Measurements from ENCODE around the gene WNT5A.
A peak's percentile ranks its signal among the peaks of the same experiment; 100 is the strongest.

WNT5A gene

DNA sequence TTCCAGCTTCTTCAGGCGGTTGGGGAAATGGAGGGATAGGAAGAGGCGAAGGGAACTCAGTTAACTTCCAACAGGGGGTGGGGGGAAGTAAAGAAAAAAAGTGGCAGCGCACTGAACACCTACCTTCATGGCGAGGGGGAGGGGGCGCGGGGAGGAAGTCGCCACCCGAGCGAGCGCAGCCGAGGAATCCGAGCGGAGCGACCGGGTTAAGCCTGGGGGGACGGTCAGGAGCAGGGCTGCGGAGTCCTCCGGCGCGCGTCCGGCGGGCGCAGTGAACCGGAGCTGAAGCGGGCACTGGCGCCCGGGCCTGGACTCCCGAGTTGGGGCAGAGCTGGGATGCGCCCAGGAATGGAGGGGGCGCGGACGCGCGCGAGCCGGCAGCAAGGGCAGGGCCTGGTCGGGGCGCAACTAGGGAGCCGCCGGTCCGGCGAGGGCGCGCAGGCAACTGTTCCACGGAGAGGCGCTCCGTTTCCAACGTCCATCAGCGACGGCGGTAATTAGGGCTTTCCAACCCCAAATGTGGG is at the start of gene WNT5A:
TSS of gene WNT5A (minus strand) at position 450 of the 524 bp plus-strand sequence. CDS start at position 129, 321 bp downstream.
- Histone ChIP-seq H3K9ac (ENCODE audit: low read length) (peak within 1 kb of the TSS; percentile 82), H3K4me3 (ENCODE audit: low read length) (peak within 1 kb of the TSS; percentile 93), H3K27me3 (replicated peaks; ENCODE audit: control insufficient read depth, insufficient read depth, low read length) (peaks cover 7% of the 10 kb centered on the region), H3K4me1 (ENCODE audit: control insufficient read depth, insufficient read depth, low read length) (peaks cover 20% of the 10 kb centered on the region), H3K9me3 (ENCODE audit: control insufficient read depth, low read length) (no peaks in the 10 kb centered on the region), H3K36me3 (ENCODE audit: control insufficient read depth, insufficient read depth, low read length, severe bottlenecking) (no peaks in the 10 kb centered on the region)
- peak; percentile 66 for DNase-seq (ENCODE audit: low read depth)

DNA sequence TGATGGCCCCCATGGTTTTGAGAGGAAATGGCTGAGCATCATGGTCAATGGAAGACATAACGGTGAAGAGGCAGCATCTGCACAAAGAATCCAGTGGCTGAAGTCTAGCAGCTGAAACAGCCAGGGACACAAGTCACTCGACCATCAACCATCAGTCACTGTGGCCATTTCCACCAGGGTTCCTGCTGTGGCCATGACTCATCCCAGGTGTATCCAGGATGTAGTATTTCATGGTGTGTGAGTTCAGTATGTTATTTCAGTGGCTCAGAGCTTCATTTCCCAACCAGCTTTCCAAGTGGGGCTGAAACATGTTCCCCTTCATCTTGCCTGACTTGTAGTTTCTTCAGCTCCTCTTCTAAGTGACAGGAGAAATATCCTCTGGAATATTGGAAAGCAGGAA is 47.8 kb upstream of the WNT5A start:
- DNase-seq (ENCODE audit: low read depth) = no peak
- peaks cover 19% of the 10 kb centered on the region for H3K4me1 ChIP-seq (ENCODE audit: control insufficient read depth, insufficient read depth, low read length)

DNA sequence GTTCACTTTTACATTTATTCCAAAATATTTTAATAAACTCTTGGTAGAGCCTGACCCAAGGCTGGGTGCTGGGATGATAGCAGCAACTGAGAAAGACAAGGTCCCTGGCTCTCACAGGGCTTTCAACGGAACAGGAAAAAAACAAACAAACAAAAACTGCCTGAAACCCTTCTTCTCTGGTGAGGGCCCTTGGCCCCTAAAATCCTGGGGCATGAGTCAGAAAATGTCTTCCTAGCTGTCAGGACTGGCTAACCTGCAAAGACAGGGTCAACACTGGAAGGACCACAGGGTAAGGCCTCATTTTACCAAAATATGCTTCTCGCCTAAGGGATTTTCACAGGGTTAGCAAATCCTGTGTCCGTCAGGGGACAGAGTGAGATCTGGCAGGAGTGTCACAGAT is 45.7 kb upstream of the WNT5A start:
- H3K36me3 ChIP-seq (ENCODE audit: control insufficient read depth, insufficient read depth, low read length, severe bottlenecking) = no peaks in the 10 kb centered on the region
- H3K4me1 ChIP-seq (ENCODE audit: control insufficient read depth, insufficient read depth, low read length) = peaks cover 14% of the 10 kb centered on the region
- DNase-seq (ENCODE audit: low read depth) = no peak
- no peak overlapping the region for H3K4me3 ChIP-seq (ENCODE audit: low read length)
- H3K9ac ChIP-seq (ENCODE audit: low read length) = no peak overlapping the region
- peaks cover 51% of the 10 kb centered on the region for H3K27me3 ChIP-seq (replicated peaks; ENCODE audit: control insufficient read depth, insufficient read depth, low read length)
- no peaks in the 10 kb centered on the region for H3K9me3 ChIP-seq (ENCODE audit: control insufficient read depth, low read length)

More for the DNA sequence above, 47.8 kb upstream of the WNT5A start:
- H3K9ac ChIP-seq (ENCODE audit: low read length) = no peak overlapping the region
- peaks cover 39% of the 10 kb centered on the region for H3K27me3 ChIP-seq (replicated peaks; ENCODE audit: control insufficient read depth, insufficient read depth, low read length)
- H3K4me3 ChIP-seq (ENCODE audit: low read length) = no peak overlapping the region
- H3K36me3 ChIP-seq (ENCODE audit: control insufficient read depth, insufficient read depth, low read length, severe bottlenecking) = no peaks in the 10 kb centered on the region
- H3K9me3 ChIP-seq (ENCODE audit: control insufficient read depth, low read length) = no peaks in the 10 kb centered on the region

DNA sequence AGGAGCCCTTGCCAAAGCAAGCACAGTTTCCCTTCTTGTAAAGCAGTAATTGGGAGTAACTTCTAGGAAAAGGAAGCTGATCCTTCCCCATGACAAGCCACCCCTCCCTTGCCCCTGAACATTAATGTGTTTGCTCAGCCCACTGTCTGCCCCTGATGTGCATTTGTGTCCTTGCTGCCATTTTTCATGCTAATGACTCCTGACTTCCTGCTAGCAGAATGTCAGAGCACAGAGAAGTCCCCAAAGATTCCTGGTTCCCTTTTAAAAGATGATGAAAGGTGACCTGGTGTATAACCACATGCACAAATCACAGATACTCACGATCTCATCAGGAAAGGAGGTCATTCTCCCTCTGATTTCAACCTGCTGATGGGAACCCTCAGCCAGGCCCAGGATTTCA is 44.2 kb upstream of the WNT5A start:
- H3K36me3 ChIP-seq (ENCODE audit: control insufficient read depth, insufficient read depth, low read length, severe bottlenecking) = no peaks in the 10 kb centered on the region
- no peak overlapping the region for H3K4me3 ChIP-seq (ENCODE audit: low read length)
- H3K9ac ChIP-seq (ENCODE audit: low read length) = no peak overlapping the region
- peaks cover 4% of the 10 kb centered on the region for H3K4me1 ChIP-seq (ENCODE audit: control insufficient read depth, insufficient read depth, low read length)
- peaks cover 66% of the 10 kb centered on the region for H3K27me3 ChIP-seq (replicated peaks; ENCODE audit: control insufficient read depth, insufficient read depth, low read length)
- no peaks in the 10 kb centered on the region for H3K9me3 ChIP-seq (ENCODE audit: control insufficient read depth, low read length)
- DNase-seq (ENCODE audit: low read depth) = no peak

DNA sequence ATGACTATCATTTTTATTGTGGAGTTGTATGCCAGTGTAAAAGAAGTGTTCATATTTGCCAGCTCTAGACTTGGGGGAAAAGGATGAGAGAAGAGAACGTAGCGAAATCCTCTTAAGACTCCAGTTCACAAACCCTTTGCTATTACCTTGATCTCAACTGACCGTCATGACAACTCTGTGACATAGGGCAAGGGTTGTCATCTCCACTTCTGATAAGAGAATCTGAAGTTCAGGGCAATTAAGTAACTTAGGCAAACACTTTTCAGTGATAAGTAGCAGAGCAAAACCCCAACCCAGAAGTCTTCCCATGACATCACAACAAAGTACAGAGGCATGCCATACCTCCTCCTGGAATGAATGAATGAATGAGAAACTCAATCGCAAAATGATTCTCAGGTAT is 40.3 kb upstream of the WNT5A start:
- peaks cover 70% of the 10 kb centered on the region for H3K27me3 ChIP-seq (replicated peaks; ENCODE audit: control insufficient read depth, insufficient read depth, low read length)
- H3K9ac ChIP-seq (ENCODE audit: low read length) = no peak overlapping the region
- DNase-seq (ENCODE audit: low read depth) = no peak

DNA sequence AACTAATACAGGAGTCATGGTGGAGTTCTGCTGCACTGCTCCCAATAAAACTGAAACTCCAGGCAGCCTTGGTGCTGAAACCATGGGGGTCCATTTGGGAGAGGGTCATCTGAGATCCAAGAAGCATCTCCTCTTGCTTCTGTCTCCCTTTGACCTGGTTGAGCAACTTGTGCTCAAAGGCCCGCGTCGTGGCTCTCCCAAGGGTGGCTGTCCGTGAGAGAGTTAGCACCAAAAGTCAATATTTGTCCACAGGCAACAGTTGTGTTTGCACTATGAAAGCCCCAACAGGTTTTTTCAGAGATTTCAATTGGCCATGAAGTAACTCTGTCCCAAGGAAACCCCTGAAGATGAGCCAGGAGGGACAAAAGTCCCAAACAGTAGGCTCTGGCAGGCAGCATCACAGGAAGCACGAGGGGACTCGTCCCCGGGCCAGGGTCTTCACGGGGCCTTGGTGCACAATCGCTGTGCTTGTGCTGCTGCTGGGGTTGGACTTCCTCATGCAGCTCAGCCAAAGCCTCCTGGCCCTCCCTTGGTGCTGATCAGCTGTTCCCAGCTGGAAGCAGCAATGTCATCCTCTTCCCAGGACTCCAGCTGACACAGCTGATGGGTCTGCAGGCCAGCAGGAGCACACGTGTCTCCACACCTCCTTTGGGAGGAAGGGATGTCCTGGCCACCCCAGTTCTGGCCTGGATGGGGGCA is 39.4 kb upstream of the WNT5A start:
- peaks cover 28% of the 10 kb centered on the region for H3K4me1 ChIP-seq (ENCODE audit: control insufficient read depth, insufficient read depth, low read length)
- no peak overlapping the region for H3K9ac ChIP-seq (ENCODE audit: low read length)
- H3K27me3 ChIP-seq (replicated peaks; ENCODE audit: control insufficient read depth, insufficient read depth, low read length) = peaks cover 65% of the 10 kb centered on the region
- no peaks in the 10 kb centered on the region for H3K9me3 ChIP-seq (ENCODE audit: control insufficient read depth, low read length)
- no peak for DNase-seq (ENCODE audit: low read depth)
- H3K4me3 ChIP-seq (ENCODE audit: low read length) = no peak overlapping the region
- no peaks in the 10 kb centered on the region for H3K36me3 ChIP-seq (ENCODE audit: control insufficient read depth, insufficient read depth, low read length, severe bottlenecking)

More for the DNA sequence above, 40.3 kb upstream of the WNT5A start:
- no peaks in the 10 kb centered on the region for H3K36me3 ChIP-seq (ENCODE audit: control insufficient read depth, insufficient read depth, low read length, severe bottlenecking)
- H3K4me3 ChIP-seq (ENCODE audit: low read length) = no peak overlapping the region
- H3K4me1 ChIP-seq (ENCODE audit: control insufficient read depth, insufficient read depth, low read length) = peaks cover 21% of the 10 kb centered on the region
- no peaks in the 10 kb centered on the region for H3K9me3 ChIP-seq (ENCODE audit: control insufficient read depth, low read length)

DNA sequence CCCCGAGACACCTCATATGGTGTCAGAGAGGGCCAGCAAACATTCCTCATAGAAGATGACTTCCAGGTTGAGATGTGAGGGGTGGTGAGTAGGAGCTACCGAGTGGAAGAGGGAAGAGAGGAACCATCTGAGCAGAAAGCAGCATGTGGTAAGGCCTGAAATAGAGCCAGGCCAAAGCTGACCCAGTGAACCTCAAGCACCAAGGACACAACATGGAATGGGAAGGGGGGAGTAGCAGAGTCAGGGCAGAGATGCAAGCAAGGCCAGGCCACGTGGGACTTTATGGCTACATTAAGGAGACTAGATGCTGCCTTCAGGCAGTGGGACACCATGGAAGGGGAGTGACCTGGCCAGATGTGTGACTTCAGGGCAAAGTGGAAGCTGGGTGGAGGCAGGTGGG is 38.3 kb upstream of the WNT5A start:
- no peak overlapping the region for H3K4me3 ChIP-seq (ENCODE audit: low read length)
- peaks cover 67% of the 10 kb centered on the region for H3K27me3 ChIP-seq (replicated peaks; ENCODE audit: control insufficient read depth, insufficient read depth, low read length)
- H3K4me1 ChIP-seq (ENCODE audit: control insufficient read depth, insufficient read depth, low read length) = peaks cover 35% of the 10 kb centered on the region
- DNase-seq (ENCODE audit: low read depth) = no peak
- no peak overlapping the region for H3K9ac ChIP-seq (ENCODE audit: low read length)
- H3K9me3 ChIP-seq (ENCODE audit: control insufficient read depth, low read length) = no peaks in the 10 kb centered on the region
- H3K36me3 ChIP-seq (ENCODE audit: control insufficient read depth, insufficient read depth, low read length, severe bottlenecking) = no peaks in the 10 kb centered on the region

DNA sequence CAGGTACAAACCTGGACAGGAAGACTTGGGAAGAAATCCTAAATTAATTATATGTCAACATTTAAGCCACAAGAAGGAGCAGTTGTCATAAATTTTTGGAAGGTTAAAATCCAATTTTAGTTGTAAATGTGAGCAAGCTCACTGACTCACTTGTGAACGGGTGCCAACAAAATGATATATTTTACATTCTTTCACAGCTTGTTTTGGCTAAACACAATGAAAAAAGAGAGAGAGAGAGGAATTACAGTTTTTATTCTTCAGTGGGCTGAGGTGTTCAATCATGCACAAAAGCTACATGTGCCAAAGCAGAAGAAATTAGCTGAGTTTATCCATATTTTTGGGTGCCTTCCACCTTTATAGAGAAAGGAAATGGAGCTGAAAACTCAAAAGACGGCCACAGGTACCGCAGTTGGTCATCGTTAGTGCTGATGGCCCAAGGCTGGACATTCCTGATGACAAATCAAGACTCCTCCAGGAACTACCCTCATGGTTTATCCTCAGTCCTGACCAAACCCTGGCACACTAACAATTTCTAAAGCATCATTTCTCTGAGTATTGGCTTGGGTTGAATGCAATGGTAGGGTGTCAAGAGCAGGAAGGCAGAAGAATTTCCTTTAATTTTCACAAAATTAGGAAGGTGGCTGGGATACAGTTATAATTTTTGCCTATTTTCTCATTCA is 37.6 kb upstream of the WNT5A start:
- Histone ChIP-seq H3K9me3 (ENCODE audit: control insufficient read depth, low read length) (no peaks in the 10 kb centered on the region), H3K4me1 (ENCODE audit: control insufficient read depth, insufficient read depth, low read length) (peaks cover 35% of the 10 kb centered on the region), H3K4me3 (ENCODE audit: low read length) (no peak overlapping the region), H3K27me3 (replicated peaks; ENCODE audit: control insufficient read depth, insufficient read depth, low read length) (peaks cover 60% of the 10 kb centered on the region), H3K9ac (ENCODE audit: low read length) (no peak overlapping the region), H3K36me3 (ENCODE audit: control insufficient read depth, insufficient read depth, low read length, severe bottlenecking) (no peaks in the 10 kb centered on the region)
- DNase-seq (ENCODE audit: low read depth) = peak; percentile 46

DNA sequence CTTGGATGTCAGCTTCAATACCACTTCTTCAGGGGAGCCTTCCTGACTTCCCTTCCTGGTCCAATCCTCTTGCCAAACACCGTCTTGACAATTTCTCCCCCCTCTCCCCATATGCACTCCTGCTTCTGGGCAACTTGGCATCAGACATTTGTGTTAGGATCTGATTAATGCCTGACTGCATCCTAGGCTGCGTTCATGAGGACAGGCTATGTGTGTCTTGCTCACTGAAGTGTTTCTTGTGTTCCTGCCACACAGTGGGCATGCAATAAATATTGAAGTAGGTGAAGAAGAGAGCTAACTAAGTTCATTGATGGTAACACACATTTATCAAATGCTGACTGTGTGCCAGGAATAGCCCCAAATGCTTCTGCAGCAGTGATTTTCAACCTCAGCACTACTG is 36.4 kb upstream of the WNT5A start:
- Histone ChIP-seq H3K9ac (ENCODE audit: low read length) (no peak overlapping the region), H3K4me3 (ENCODE audit: low read length) (no peak overlapping the region), H3K4me1 (ENCODE audit: control insufficient read depth, insufficient read depth, low read length) (peaks cover 41% of the 10 kb centered on the region), H3K36me3 (ENCODE audit: control insufficient read depth, insufficient read depth, low read length, severe bottlenecking) (no peaks in the 10 kb centered on the region), H3K27me3 (replicated peaks; ENCODE audit: control insufficient read depth, insufficient read depth, low read length) (peaks cover 63% of the 10 kb centered on the region), H3K9me3 (ENCODE audit: control insufficient read depth, low read length) (no peaks in the 10 kb centered on the region)
- no peak for DNase-seq (ENCODE audit: low read depth)

DNA sequence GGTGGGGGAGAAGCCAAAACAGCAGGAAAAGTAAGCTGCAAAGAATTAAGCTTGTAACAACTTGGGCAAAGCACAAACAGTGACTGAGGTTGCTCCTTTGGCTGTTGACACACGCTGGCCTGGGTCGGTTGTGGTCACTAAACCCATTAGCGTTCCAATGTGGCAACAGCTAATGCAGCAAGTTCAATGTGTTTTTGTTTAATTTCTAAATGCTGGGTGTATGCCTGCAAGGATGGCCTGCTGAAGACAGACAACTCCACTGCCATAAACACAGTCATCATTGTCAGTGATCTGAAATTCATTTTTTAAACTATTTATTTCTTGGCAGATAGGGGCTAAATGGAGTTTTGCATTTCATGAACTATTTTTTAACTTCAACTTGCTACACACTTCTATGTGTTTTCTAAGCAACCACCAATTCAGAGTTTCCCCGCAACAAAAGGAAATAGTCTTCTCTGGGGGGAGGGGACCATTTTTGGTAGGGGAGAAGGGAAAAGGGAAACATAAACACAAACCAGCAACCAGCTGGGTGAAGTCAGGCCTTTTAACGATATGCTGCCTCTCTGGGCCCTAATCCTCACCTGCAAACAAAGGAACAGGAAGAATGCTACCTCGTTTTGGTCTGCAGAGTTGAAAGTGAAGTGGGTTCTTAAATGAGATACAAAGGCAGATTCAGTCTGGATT is 34.8 kb upstream of the WNT5A start:
- no peak overlapping the region for H3K9ac ChIP-seq (ENCODE audit: low read length)
- peaks cover 50% of the 10 kb centered on the region for H3K27me3 ChIP-seq (replicated peaks; ENCODE audit: control insufficient read depth, insufficient read depth, low read length)
- peaks cover 41% of the 10 kb centered on the region for H3K4me1 ChIP-seq (ENCODE audit: control insufficient read depth, insufficient read depth, low read length)
- DNase-seq (ENCODE audit: low read depth) = peak; percentile 12
- H3K36me3 ChIP-seq (ENCODE audit: control insufficient read depth, insufficient read depth, low read length, severe bottlenecking) = no peaks in the 10 kb centered on the region
- no peaks in the 10 kb centered on the region for H3K9me3 ChIP-seq (ENCODE audit: control insufficient read depth, low read length)
- H3K4me3 ChIP-seq (ENCODE audit: low read length) = no peak overlapping the region

DNA sequence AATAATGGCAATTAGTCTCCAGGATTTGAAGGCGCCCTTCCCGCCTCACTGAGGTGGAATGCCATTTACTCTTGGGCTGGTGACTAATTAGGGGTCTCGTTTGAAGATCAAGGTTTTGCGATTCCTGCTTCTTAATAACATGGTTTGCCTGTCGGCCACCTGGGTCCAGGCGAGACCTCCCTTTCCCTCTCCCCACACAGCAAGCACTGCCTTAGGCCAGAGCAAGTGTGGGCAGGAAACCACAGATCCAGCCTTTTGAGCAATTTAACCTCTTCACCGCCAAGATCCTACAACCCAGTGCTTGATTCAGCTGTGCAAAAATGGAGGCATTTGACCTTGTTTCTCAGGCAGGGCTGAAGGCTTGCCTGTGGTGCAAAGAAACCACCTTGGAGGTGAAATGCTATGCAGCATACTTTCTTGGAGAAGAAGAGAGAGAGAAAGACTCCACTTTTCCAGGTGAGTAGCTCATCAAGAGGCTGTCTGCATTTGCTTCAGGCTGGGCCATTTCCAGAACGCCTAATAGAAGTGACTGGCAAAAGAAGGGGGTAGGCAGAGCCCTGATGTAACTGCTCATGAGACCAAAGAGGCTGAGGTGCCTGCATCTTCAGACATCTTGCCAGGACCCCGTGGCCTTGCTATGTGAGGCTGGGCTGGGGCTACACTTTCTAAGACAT is 34.1 kb upstream of the WNT5A start:
- no peaks in the 10 kb centered on the region for H3K9me3 ChIP-seq (ENCODE audit: control insufficient read depth, low read length)
- H3K4me1 ChIP-seq (ENCODE audit: control insufficient read depth, insufficient read depth, low read length) = peaks cover 41% of the 10 kb centered on the region
- no peak overlapping the region for H3K4me3 ChIP-seq (ENCODE audit: low read length)
- H3K27me3 ChIP-seq (replicated peaks; ENCODE audit: control insufficient read depth, insufficient read depth, low read length) = peaks cover 49% of the 10 kb centered on the region
- DNase-seq (ENCODE audit: low read depth) = no peak
- H3K36me3 ChIP-seq (ENCODE audit: control insufficient read depth, insufficient read depth, low read length, severe bottlenecking) = no peaks in the 10 kb centered on the region
- H3K9ac ChIP-seq (ENCODE audit: low read length) = no peak overlapping the region
